IMR-90 (cell line): Measurements from ENCODE around the gene PDLIM4. TPM values are rescaled to one million over a fixed set of nuclear protein-coding genes. Genes with fewer than 3 reads are reported as not detected.

Experiments
- ATAC-seq: fragments of 200-7000 bp; cut with Tn5 transposase; 2 replicates; pipeline ENCODE4 v1.9.1; 2020; ENCODE audit warnings: low read depth, mild to moderate bottlenecking, moderate library complexity
- BruUV-seq: library from RNA; stranded (reverse); fragments of 400-500 nt; replicated peaks from 2 replicates; lab custom pipeline; 2021; lab: Mats Ljungman, UMichigan
- CTCF ChIA-PET: fragments of 300-600 bp; formaldehyde crosslinking; extraction: SDS; loops from one replicate; lab custom pipeline; 2021; ENCODE audit warnings: antibody characterized with exemption; lab: Yijun Ruan, JAX
- POLR2A ChIA-PET: fragments of 300-600 bp; sonication (Branson Sonifier 250); formaldehyde crosslinking; loops from one replicate; lab custom pipeline; 2022; ENCODE audit warnings: antibody characterized with exemption; ENCODE audit not compliant: unreplicated experiment; lab: Charles Lee
- DNase-seq: peaks from one replicate; pipeline ENCODE4 v3.0.0; 2013
- H2AFZ ChIP-seq: replicated peaks from 2 replicates; pipeline ENCODE3; 2013; ENCODE audit warnings: low read length, mild to moderate bottlenecking; ENCODE audit not compliant: poor library complexity
- H2AK5ac ChIP-seq: 2 replicates; pipeline ENCODE4 v1.6.1; 2013; ENCODE audit warnings: low read depth, low read length, inconsistent platforms
- H2AK9ac ChIP-seq: replicated peaks from 2 replicates; pipeline ENCODE3; 2013; ENCODE audit warnings: mild to moderate bottlenecking, low read depth, low read length, moderate library complexity; ENCODE audit not compliant: poor library complexity
- H2BK120ac ChIP-seq: 2 replicates; pipeline ENCODE4 v1.6.1; 2013; ENCODE audit warnings: low read depth, low read length, inconsistent platforms
- H2BK15ac ChIP-seq: 3 replicates; pipeline ENCODE4 v1.6.1; 2013; ENCODE audit warnings: low read depth, low read length, inconsistent platforms
- H2BK20ac ChIP-seq: 2 replicates; pipeline ENCODE4 v1.6.1; 2013; ENCODE audit warnings: low read depth, mild to moderate bottlenecking, inconsistent platforms, low read length, moderate library complexity
- H2BK5ac ChIP-seq: 2 replicates; pipeline ENCODE4 v1.6.1; 2013; ENCODE audit warnings: mild to moderate bottlenecking, low read depth, low read length, inconsistent platforms; ENCODE audit not compliant: poor library complexity, severe bottlenecking
- H3K14ac ChIP-seq: replicated peaks from 2 replicates; pipeline ENCODE4 v1.6.1; 2013; ENCODE audit warnings: low read depth, low read length, inconsistent platforms
- H3K18ac ChIP-seq: 2 replicates; pipeline ENCODE4 v1.6.1; 2013; ENCODE audit warnings: low read depth, low read length, control low read depth
- H3K23ac ChIP-seq: 2 replicates; pipeline ENCODE4 v1.6.1; 2013; ENCODE audit warnings: low read depth, low read length, inconsistent platforms
- H3K27ac ChIP-seq: 2 replicates; pipeline ENCODE4 v1.5.1; 2013; ENCODE audit warnings: mild to moderate bottlenecking, control low read depth, low read length; ENCODE audit not compliant: insufficient read depth
- H3K27me3 ChIP-seq: 2 replicates; pipeline ENCODE4 v1.6.1; 2013; ENCODE audit warnings: low read length; ENCODE audit not compliant: control insufficient read depth, insufficient read depth
- H3K36me3 ChIP-seq: 2 replicates; pipeline ENCODE4 v1.6.1; 2013; ENCODE audit warnings: low read length, mixed read lengths; ENCODE audit not compliant: control insufficient read depth, insufficient read depth
- H3K4ac ChIP-seq: 2 replicates; pipeline ENCODE4 v1.6.1; 2013; ENCODE audit warnings: low read depth, low read length, inconsistent platforms
- H3K4me1 ChIP-seq: 2 replicates; pipeline ENCODE4 v1.6.1; 2013; ENCODE audit warnings: low read length, mixed read lengths; ENCODE audit not compliant: control insufficient read depth, insufficient read depth
- H3K4me2 ChIP-seq: 2 replicates; pipeline ENCODE4 v1.6.1; 2013; ENCODE audit warnings: low read depth, mild to moderate bottlenecking, control low read depth, low read length, moderate library complexity
- H3K4me3 ChIP-seq: 2 replicates; pipeline ENCODE4 v1.5.1; 2013; ENCODE audit warnings: low read depth, mild to moderate bottlenecking, control low read depth, low read length, moderate library complexity; ENCODE audit not compliant: insufficient read depth
- H3K56ac ChIP-seq: 2 replicates; pipeline ENCODE4 v1.6.1; 2013; ENCODE audit warnings: low read length, inconsistent platforms; ENCODE audit not compliant: insufficient read depth; ENCODE audit errors: extremely low read depth
- H3K79me1 ChIP-seq, 2 experiments: 2 replicates each; pipeline ENCODE4 v1.6.1; 2013; ENCODE audit warnings: low read length in 2 of 2, inconsistent platforms in 1 of 2, low read depth in 1 of 2
- H3K9ac ChIP-seq: 2 replicates; pipeline ENCODE4 v1.6.1; 2013; ENCODE audit warnings: low read depth, low read length, control low read depth
- H3K9me1 ChIP-seq: 2 replicates; pipeline ENCODE4 v1.6.1; 2013; ENCODE audit warnings: low read length, inconsistent platforms; ENCODE audit not compliant: insufficient read depth
- H3K9me3 ChIP-seq: 2 replicates; pipeline ENCODE4 v1.6.1; 2013; ENCODE audit warnings: low read length; ENCODE audit not compliant: control insufficient read depth, insufficient read depth
- H4K20me1 ChIP-seq: 2 replicates; pipeline ENCODE4 v1.6.1; 2013; ENCODE audit warnings: low read length, inconsistent platforms; ENCODE audit not compliant: insufficient read depth
- H4K5ac ChIP-seq: 2 replicates; pipeline ENCODE4 v1.6.1; 2013; ENCODE audit warnings: mild to moderate bottlenecking, low read depth, low read length, control low read depth
- H4K8ac ChIP-seq, 2 experiments: 2 replicates each; pipeline ENCODE4 v1.6.1; 2013; ENCODE audit warnings: low read depth in 2 of 2, low read length in 2 of 2, control low read depth in 1 of 2, inconsistent platforms in 1 of 2
- H4K91ac ChIP-seq: 2 replicates; pipeline ENCODE4 v1.6.1; 2013; ENCODE audit warnings: low read depth, low read length, inconsistent platforms; ENCODE audit not compliant: insufficient read depth
- CHD1 ChIP-seq: IDR thresholded peaks from 2 replicates; pipeline ENCODE4 v1.6.1; 2012; ENCODE audit warnings: low read depth, low read length, improper control_type of control experiment
- CTCF ChIP-seq: conservative IDR thresholded peaks from 2 replicates; pipeline ENCODE4 v1.5.1; 2012; ENCODE audit warnings: mild to moderate bottlenecking, low read depth, low read length, improper control_type of control experiment
- MXI1 ChIP-seq: IDR thresholded peaks from 2 replicates; pipeline ENCODE4 v1.6.1; 2012; ENCODE audit warnings: low read depth, mild to moderate bottlenecking, low read length, moderate library complexity, borderline replicate concordance
- NFE2L2 ChIP-seq: fragments of 150-350 bp; IDR thresholded peaks from 2 replicates; pipeline ENCODE4 v1.6.1; 2016; ENCODE audit warnings: low read depth, mild to moderate bottlenecking, low read length
- POLR2A ChIP-seq: IDR thresholded peaks from 2 replicates; pipeline ENCODE4 v1.6.1; 2012; ENCODE audit warnings: mild to moderate bottlenecking, low read depth, low read length
- RAD21 ChIP-seq: IDR thresholded peaks from 2 replicates; pipeline ENCODE4 v1.6.1; 2012; ENCODE audit warnings: low read length, improper control_type of control experiment
- RCOR1 ChIP-seq: IDR thresholded peaks from 2 replicates; pipeline ENCODE4 v1.6.1; 2012; ENCODE audit warnings: mild to moderate bottlenecking, low read length, improper control_type of control experiment; ENCODE audit not compliant: insufficient replicate concordance
- WGBS, 2 experiments: methylation state at CpG; one replicate each; pipeline versions ENCODE4 v1.1.5 to v1.1.7; 2013; ENCODE audit warnings: missing lambda C conversion rate in 2 of 2; ENCODE audit not compliant: insufficient read length in 1 of 2; ENCODE audit errors: extremely low coverage in 2 of 2; 5-methylcytosine and 5-hydroxymethylcytosine counted together
- dilution Hi-C: fragments of 300-500 bp; cut with HindIII; formaldehyde crosslinking; loops from one replicate; pipeline ENCODE4 v1.14.3; 2018; ENCODE audit warnings: low sequenced_read_pairs; ENCODE audit not compliant: unreplicated experiment
- in situ Hi-C: fragments of 300-500 bp; cut with MboI; formaldehyde crosslinking; loops from 3 replicates; pipeline ENCODE4 v1.14.3; 2019; ENCODE audit warnings: low sequenced_read_pairs, inconsistent platforms, mixed read lengths
- intact Hi-C: fragments of 100-400 bp; cut with micrococcal nuclease; formaldehyde crosslinking; loops from 2 replicates; pipeline ENCODE4 v1.10.0; 2022
- polyA plus RNA-seq, 3 experiments: library from polyadenylated mRNA; depleted of rRNA; stranded (reverse); fragments of >200 nt; gene quantifications; 2 replicates each; pipeline ENCODE4 v1.2.3, GENCODE V29; 2012; ENCODE audit warnings: low replicate concordance in 1 of 3
- total RNA-seq: library from RNA; depleted of rRNA; stranded (reverse); fragments of >200 nt; gene quantifications from 2 replicates; pipeline ENCODE4 v1.2.3, GENCODE V29; 2012

Gene PDLIM4
- total and polyA plus RNA-seq, 2 of the 4 experiments (the other 2 are of a cell fraction): 61.1 to 214 TPM

- Histone ChIP-seq H3K9ac (no peak overlapping the region), H4K8ac (no peak overlapping the region), H3K4me1 (no peaks in the 10 kb centered on the region), H2BK120ac (no peak overlapping the region), H2BK20ac (no peak overlapping the region), H3K18ac (no peak overlapping the region), H3K4ac (no peak overlapping the region), H3K36me3 (no peaks in the 10 kb centered on the region), H3K79me1 (no peaks in the 10 kb centered on the region), H2BK15ac (no peak overlapping the region), H2BK5ac (no peak overlapping the region), H2AK9ac (no peak overlapping the region), H3K4me3 (no peak overlapping the region), H3K9me3 (no peaks in the 10 kb centered on the region), H4K5ac (no peak overlapping the region), H3K27me3 (no peaks in the 10 kb centered on the region; the same call in 1 of the 2 replicates), H4K20me1 (no peaks in the 10 kb centered on the region), H4K91ac (no peak overlapping the region), H3K27ac (no peak overlapping the region), H3K14ac (no peak overlapping the region), H2AFZ (no peak overlapping the region), H2AK5ac (no peak overlapping the region), H3K23ac (no peak overlapping the region), H3K9me1 (0 out of 2 replicates have a peak, but pooled peaks cover 3% of the 10 kb centered on the region), H3K4me2 (no peak overlapping the region), H3K56ac (no peak overlapping the region)
- dilution Hi-C loops: no loop called here
- WGBS, 2 experiments: no CpG with 5 or more reads among the region's 2 CpGs
- no peak for DNase-seq
- ChIA-PET CTCF (no interaction called here), POLR2A (no interaction called here)
- in situ Hi-C loops: no loop called here
- no TSS peak for BruUV-seq
- no peak for TF ChIP-seq CHD1
- TF ChIP-seq MXI1: no peak
- no peak for TF ChIP-seq RAD21
- no peak for TF ChIP-seq POLR2A
- no peak for TF ChIP-seq RCOR1
- TF ChIP-seq NFE2L2: no peak
- no peak for TF ChIP-seq CTCF
- intact Hi-C loops: no loop called here
- no peak for ATAC-seq
Observed at GRCh38 chr5:132234684-132235062, 22.8 kb upstream of the PDLIM4 start.
